Neuronal stem cell (in vitro differentiated cells): ENCODE results near the gene GNG13. TPM values are rescaled to one million over a fixed set of nuclear protein-coding genes. Genes with fewer than 3 reads are reported as not detected.

Experiments used
- DNase-seq: peaks from one replicate; pipeline ENCODE4 v3.0.0-alpha.2; 2013; ENCODE audit warnings: low spot score
- H2AFZ ChIP-seq: one replicate; pipeline ENCODE4 v1.6.1; 2013; ENCODE audit warnings: mild to moderate bottlenecking, low read length, inconsistent platforms
- H2AK5ac ChIP-seq: 2 replicates; pipeline ENCODE4 v1.6.1; 2013; ENCODE audit warnings: low read depth, mild to moderate bottlenecking, inconsistent platforms, low read length, moderate library complexity, mixed read lengths
- H2BK120ac ChIP-seq: 2 replicates; pipeline ENCODE4 v1.6.1; 2013; ENCODE audit warnings: low read depth, mild to moderate bottlenecking, inconsistent platforms, low read length, moderate library complexity, mixed read lengths
- H2BK12ac ChIP-seq: one replicate; pipeline ENCODE4 v1.6.1; 2013; ENCODE audit warnings: low read length, inconsistent platforms
- H2BK15ac ChIP-seq: 2 replicates; pipeline ENCODE4 v1.6.1; 2013; ENCODE audit warnings: mild to moderate bottlenecking, low read length, inconsistent platforms, mixed read lengths
- H2BK5ac ChIP-seq: one replicate; pipeline ENCODE4 v1.6.1; 2013; ENCODE audit warnings: inconsistent platforms, mild to moderate bottlenecking, low read length, moderate library complexity
- H3K14ac ChIP-seq: one replicate; pipeline ENCODE4 v1.6.1; 2013; ENCODE audit warnings: low read length, inconsistent platforms
- H3K18ac ChIP-seq: 2 replicates; pipeline ENCODE4 v1.6.1; 2013; ENCODE audit warnings: low read length, inconsistent platforms
- H3K23ac ChIP-seq: 2 replicates; pipeline ENCODE4 v1.6.1; 2013; ENCODE audit warnings: low read depth, mild to moderate bottlenecking, mixed read lengths, low read length, inconsistent platforms; ENCODE audit not compliant: poor library complexity
- H3K27ac ChIP-seq: replicated peaks from 3 replicates; pipeline ENCODE4 v1.5.1; 2013; ENCODE audit warnings: low read length, inconsistent platforms
- H3K27me3 ChIP-seq, 3 experiments: 2 replicates each; pipeline ENCODE4 v1.6.1; 2013; ENCODE audit warnings: low read length in 3 of 3, mild to moderate bottlenecking in 2 of 3, inconsistent platforms in 1 of 3, low read depth in 1 of 3, mixed read lengths in 1 of 3, moderate library complexity in 1 of 3; ENCODE audit not compliant: control insufficient read depth in 3 of 3, insufficient read depth in 3 of 3
- H3K36me3 ChIP-seq, 2 donors: replicated peaks in 1 of 2; 2 replicates each; pipeline ENCODE4 v1.6.1; 2013; ENCODE audit warnings: low read length in 2 of 2; ENCODE audit not compliant: control insufficient read depth in 2 of 2, insufficient read depth in 2 of 2
- H3K4ac ChIP-seq: 2 replicates; pipeline ENCODE4 v1.6.1; 2013; ENCODE audit warnings: inconsistent platforms, mild to moderate bottlenecking, low read length, moderate library complexity
- H3K4me1 ChIP-seq, 2 donors: 1 replicate in 1 of 2; 2 replicates in 1 of 2; pipeline ENCODE4 v1.6.1; 2013; ENCODE audit warnings: low read length in 2 of 2, low read depth in 1 of 2; ENCODE audit not compliant: control insufficient read depth in 2 of 2, insufficient read depth in 1 of 2
- H3K4me2 ChIP-seq: one replicate; pipeline ENCODE4 v1.6.1; 2013; ENCODE audit warnings: mild to moderate bottlenecking, low read length, inconsistent platforms; ENCODE audit not compliant: insufficient read depth, poor library complexity, severe bottlenecking
- H3K4me3 ChIP-seq, 2 donors: 2 replicates each; pipeline ENCODE4 v1.5.1; 2013; ENCODE audit warnings: low read length in 2 of 2, mild to moderate bottlenecking in 2 of 2, inconsistent platforms in 1 of 2, moderate library complexity in 1 of 2
- H3K79me1 ChIP-seq: one replicate; pipeline ENCODE4 v1.6.1; 2013; ENCODE audit warnings: low read depth, mild to moderate bottlenecking, inconsistent platforms, low read length, moderate library complexity
- H3K9ac ChIP-seq: one replicate; pipeline ENCODE4 v1.6.1; 2013; ENCODE audit warnings: mild to moderate bottlenecking, low read depth, low read length, inconsistent platforms; ENCODE audit not compliant: poor library complexity
- H3K9me3 ChIP-seq, 2 donors: replicated peaks in 1 of 2; 2 replicates each; pipeline versions ENCODE3 to v1.6.1; 2013; ENCODE audit warnings: low read length in 2 of 2, mild to moderate bottlenecking in 2 of 2, inconsistent platforms in 1 of 2, low read depth in 1 of 2, mixed read lengths in 1 of 2, moderate library complexity in 1 of 2; ENCODE audit not compliant: control insufficient read depth in 2 of 2, insufficient read depth in 1 of 2
- H4K8ac ChIP-seq: one replicate; pipeline ENCODE4 v1.6.1; 2013; ENCODE audit warnings: low read depth, mild to moderate bottlenecking, inconsistent platforms, low read length, moderate library complexity
- H4K91ac ChIP-seq: one replicate; pipeline ENCODE4 v1.6.1; 2013; ENCODE audit warnings: low read length, low read depth, mild to moderate bottlenecking, inconsistent platforms; ENCODE audit not compliant: poor library complexity
- WGBS, 2 donors: extraction: QIAGEN DNeasy Blood & Tissue Kit; methylation state at CpG; one replicate each; pipeline ENCODE4 v1.1.7; 2013; ENCODE audit warnings: missing lambda C conversion rate in 2 of 2, mixed read lengths in 1 of 2; ENCODE audit not compliant: insufficient read length in 2 of 2, insufficient replicate concordance in 1 of 2; ENCODE audit errors: extremely low coverage in 2 of 2; 5-methylcytosine and 5-hydroxymethylcytosine counted together
- polyA plus RNA-seq, 2 experiments: library from polyadenylated mRNA; stranded (reverse); fragments of 200-250 nt; gene quantifications; one replicate each; pipeline ENCODE4 v1.2.3, GENCODE V29; 2013

Gene GNG13, protein sequence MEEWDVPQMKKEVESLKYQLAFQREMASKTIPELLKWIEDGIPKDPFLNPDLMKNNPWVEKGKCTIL
- 0.52 TPM for polyA plus RNA-seq (2013, experiment 1 of 2)
- polyA plus RNA-seq (2013, experiment 2 of 2): 0.51 TPM

DNA sequence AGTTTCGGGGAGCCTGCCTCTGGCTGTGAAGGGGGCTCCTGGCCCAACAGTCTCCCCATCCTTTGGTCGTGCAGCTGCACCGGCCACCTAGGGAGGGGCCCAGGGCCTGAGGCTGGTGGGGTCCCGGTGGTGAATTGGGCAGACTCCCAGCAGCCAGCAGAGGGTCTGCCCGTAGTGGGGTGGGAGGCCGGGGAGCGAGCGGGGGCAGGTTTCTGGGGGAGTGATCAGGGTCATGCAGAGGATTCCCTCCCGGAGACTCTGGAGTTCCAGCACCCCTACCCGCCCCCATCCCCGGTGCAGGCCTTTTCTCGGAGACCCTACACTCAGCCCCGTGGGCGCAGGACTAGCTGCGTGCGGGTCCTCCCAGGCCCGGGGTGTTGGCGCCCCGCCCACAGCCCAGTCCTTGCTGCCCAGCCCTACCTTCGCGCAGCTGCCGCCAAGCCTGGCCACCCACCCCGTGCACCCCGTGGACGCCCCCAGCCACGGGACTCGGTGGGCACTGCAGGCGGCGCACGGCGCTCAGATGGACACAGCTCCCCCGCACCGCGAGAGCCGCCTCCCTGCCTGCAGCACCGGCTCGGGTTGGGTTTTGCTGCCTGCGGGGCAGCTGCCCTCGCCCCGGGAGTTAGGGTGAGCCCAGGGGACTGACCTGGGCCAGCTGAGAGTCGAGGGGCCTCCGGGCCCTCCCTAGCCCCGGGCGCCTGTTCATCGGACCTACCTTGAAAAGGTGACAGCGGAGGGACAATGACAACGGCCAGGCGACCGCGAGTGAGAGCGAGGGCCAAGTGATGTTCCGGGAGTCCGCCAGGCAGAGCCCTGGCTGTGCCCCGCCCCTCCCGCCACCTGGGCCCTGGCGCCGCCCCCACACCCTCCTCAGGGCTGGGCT is at the start of gene GNG13:
GNG13 (minus strand) TSS at position 787 of the 886 bp plus-strand sequence. CDS start 1,657 bp downstream, outside the sequence.
- no peak within 1 kb of the TSS for H4K8ac ChIP-seq
- peak within 1 kb of the TSS; percentile 78 for H2BK15ac ChIP-seq
- peaks cover 0 to 2% of the 10 kb centered on the region in 2 donors for H3K9me3 ChIP-seq
- H3K36me3 ChIP-seq: peaks cover 14 to 23% of the 10 kb centered on the region in 2 donors
- peak within 1 kb of the TSS; percentile 22 for H2AFZ ChIP-seq
- DNase-seq: peak; percentile 37
- peak within 1 kb of the TSS in 1 of 2 donors; percentile 7 for H3K4me3 ChIP-seq
- peak within 1 kb of the TSS; percentile 95 for H3K23ac ChIP-seq
- H2BK12ac ChIP-seq: peak within 1 kb of the TSS; percentile 73
- H3K4ac ChIP-seq: no peak within 1 kb of the TSS
- H3K4me2 ChIP-seq: peak within 1 kb of the TSS; percentile 80
- H3K9ac ChIP-seq: peak within 1 kb of the TSS; percentile 90
- peak within 1 kb of the TSS; percentile 54 for H2BK120ac ChIP-seq
- peaks cover 13 to 15% of the 10 kb centered on the region in 2 donors for H3K4me1 ChIP-seq
- H3K14ac ChIP-seq: peak within 1 kb of the TSS; percentile 89
- peak within 1 kb of the TSS; percentile 97 for H3K18ac ChIP-seq
- H3K27ac ChIP-seq: no peak within 1 kb of the TSS
- no peak within 1 kb of the TSS for H4K91ac ChIP-seq
- H3K27me3 ChIP-seq: peaks cover 0 to 40% (median 13%) of the 10 kb centered on the region in 3 experiments
- WGBS, 2 donors: no CpG with 5 or more reads among the region's 57 CpGs
- H2BK5ac ChIP-seq: peak within 1 kb of the TSS; percentile 39
- peaks cover 2% of the 10 kb centered on the region for H3K79me1 ChIP-seq
- peak within 1 kb of the TSS; percentile 92 for H2AK5ac ChIP-seq

DNA sequence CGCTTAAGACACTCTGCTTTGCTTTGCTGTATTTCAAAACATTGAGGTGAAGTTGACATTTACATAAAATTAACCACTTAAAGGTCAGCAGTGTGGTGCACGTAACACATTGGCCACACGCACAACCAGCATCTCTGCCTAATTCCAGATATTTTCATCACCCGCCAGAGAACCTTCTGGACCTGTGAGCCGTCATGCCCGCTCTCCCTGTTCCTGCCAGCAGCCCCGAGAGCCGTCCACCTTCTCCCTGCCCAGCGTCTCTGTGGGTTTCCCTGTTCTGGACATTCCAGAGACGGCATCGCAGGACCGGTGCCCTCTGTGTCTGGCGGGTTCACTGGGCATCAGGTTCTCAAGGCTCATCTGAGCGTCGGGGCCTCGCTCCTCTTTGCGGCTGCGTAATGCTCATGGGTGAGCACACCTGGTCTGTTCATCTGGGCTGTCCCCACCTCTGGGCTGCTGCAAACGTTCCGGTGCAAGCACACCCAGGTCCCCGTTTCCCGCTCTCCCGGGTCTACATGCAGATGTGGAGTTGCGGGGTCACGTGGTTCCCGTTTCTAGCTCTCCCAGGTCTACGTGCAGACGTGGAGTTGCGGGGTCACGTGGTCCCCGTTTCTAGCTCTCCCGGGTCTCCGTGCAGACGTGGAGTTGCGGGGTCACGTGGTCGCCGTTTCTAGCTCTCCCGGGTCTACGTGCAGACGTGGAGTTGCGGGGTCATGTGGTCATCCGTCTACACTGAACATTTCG is 48.1 kb upstream of the GNG13 start:
- H3K36me3 ChIP-seq: no peaks in the 10 kb centered on the region
- H2BK5ac ChIP-seq: no peak overlapping the region

DNA sequence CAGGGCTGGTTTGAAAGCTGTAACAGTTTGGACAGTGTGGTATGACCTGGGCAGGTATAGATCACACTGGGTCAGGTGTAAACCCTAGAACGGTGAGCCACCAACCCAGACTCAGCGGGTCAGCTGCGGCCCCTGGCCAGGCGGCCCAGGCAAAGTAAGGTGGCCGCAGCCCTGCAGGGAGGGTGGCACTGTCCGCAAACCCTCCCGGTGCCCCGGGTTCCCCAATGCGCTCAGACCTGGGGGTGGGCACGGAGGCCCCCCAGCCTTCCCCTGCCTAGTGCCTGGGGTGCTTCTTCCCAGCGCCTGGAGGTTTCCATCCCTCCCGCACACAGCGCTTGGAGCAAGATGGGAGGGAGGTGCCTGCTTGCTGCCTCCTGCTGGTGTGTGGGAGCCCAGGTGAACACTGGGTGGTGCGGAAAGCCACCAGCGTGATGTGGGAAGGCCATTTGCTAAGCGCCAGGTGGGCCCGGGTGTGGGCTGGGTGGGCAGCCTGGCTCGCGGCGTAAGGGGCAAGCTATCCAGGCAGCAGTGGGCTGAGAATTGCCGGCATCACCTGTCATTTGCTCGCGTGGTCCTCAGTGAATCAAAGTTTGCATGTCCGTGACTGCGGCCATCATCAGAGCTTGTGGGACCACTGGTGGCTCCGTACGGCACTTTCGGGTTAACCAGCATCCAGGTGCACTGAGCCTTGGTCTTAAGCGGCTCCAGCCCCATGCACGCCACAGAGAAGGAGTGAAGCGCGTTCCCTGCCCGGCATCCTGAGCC is 47.3 kb upstream of the GNG13 start:
- Histone ChIP-seq H4K91ac (no peak overlapping the region), H3K4me2 (no peak overlapping the region), H3K36me3 (no peaks in the 10 kb centered on the region), H4K8ac (no peak overlapping the region), H3K9ac (peak overlapping the region; percentile 60), H3K27ac (no peak overlapping the region), H2BK12ac (peak overlapping the region; percentile 73), H3K9me3 (peaks cover 29 to 40% of the 10 kb centered on the region in 2 donors), H3K23ac (peak overlapping the region; percentile 65), H2BK15ac (no peak overlapping the region), H3K18ac (peak overlapping the region; percentile 38), H3K4me1 (peaks cover 0 to under 1% of the 10 kb centered on the region in 2 donors), H3K27me3 (no peaks in the 10 kb centered on the region), H2BK120ac (no peak overlapping the region), H3K4ac (no peak overlapping the region), H2AFZ (no peak overlapping the region), H3K79me1 (peaks cover under 1% of the 10 kb centered on the region), H2BK5ac (no peak overlapping the region), H3K14ac (peak overlapping the region; percentile 56), H3K4me3 (peak overlapping the region in 1 of 2 donors; percentile 24), H2AK5ac (no peak overlapping the region)
- DNase-seq: no peak
- no CpG with 5 or more reads among the region's 33 CpGs for WGBS, 2 donors

More for the DNA sequence above, 48.1 kb upstream of the GNG13 start:
- no peak overlapping the region for H2AK5ac ChIP-seq
- no peaks in the 10 kb centered on the region for H3K79me1 ChIP-seq
- no peak overlapping the region for H2BK120ac ChIP-seq
- no peak overlapping the region for H4K8ac ChIP-seq
- peaks cover 29 to 44% of the 10 kb centered on the region in 2 donors for H3K9me3 ChIP-seq
- H2AFZ ChIP-seq: no peak overlapping the region
- no peak overlapping the region for H3K4ac ChIP-seq
- no peak overlapping the region for H3K18ac ChIP-seq
- no peak for DNase-seq
- H4K91ac ChIP-seq: no peak overlapping the region
- H3K27ac ChIP-seq: no peak overlapping the region
- H3K4me3 ChIP-seq: peak overlapping the region in 1 of 2 donors; percentile 31
- H3K27me3 ChIP-seq: no peaks in the 10 kb centered on the region
- no peak overlapping the region for H3K4me2 ChIP-seq
- no peak overlapping the region for H3K14ac ChIP-seq
- H3K23ac ChIP-seq: no peak overlapping the region
- H2BK12ac ChIP-seq: no peak overlapping the region
- H3K4me1 ChIP-seq: no peaks in the 10 kb centered on the region
- H3K9ac ChIP-seq: no peak overlapping the region
- no peak overlapping the region for H2BK15ac ChIP-seq
- no CpG with 5 or more reads among the region's 44 CpGs for WGBS, 2 donors
